ENCODE measurements around the gene C6orf136. TPM values are rescaled to one million over a fixed set of nuclear protein-coding genes. Genes with fewer than 3 reads are reported as not detected.

Gene C6orf136
- 9.2 to 13.8 TPM (median 13.5 TPM) in 5 replicates for total RNA-seq (2022; extraction: Qiagen RNA extraction)

GRCh38 chr6:30646450-30647241 lies at the start of gene C6orf136:
Gene C6orf136, plus strand, starts transcription at chr6:30647133. Its CDS starts 99 bp downstream, at chr6:30647232.

GRCh38 chr6:30616811-30617564 lies 29.9 kb upstream of the C6orf136 start, which contains the start of gene PPP1R10:
Gene PPP1R10, minus strand, starts transcription at chr6:30617243. Its CDS starts 7,299 bp downstream, at chr6:30609944.

GRCh38 chr6:30617565-30618269 lies 29.2 kb upstream of the C6orf136 start, which contains the start of gene MRPS18B:
Gene MRPS18B, plus strand, starts transcription at chr6:30617840. Its CDS starts 26 bp downstream, at chr6:30617866.

GRCh38 chr6:30626484-30627366 lies 20.2 kb upstream of the C6orf136 start, which contains the start of gene ATAT1:
Gene ATAT1, plus strand, starts transcription at chr6:30626874.

GRCh38 chr6:30672445-30673253 lies 25.7 kb downstream of the C6orf136 start, which contains the start of gene DHX16:
Gene DHX16, minus strand, starts transcription at chr6:30673006. Its CDS starts 165 bp downstream, at chr6:30672841.

GRCh38 chr6:30686009-30686907 lies 39.3 kb downstream of the C6orf136 start, which contains the start of gene PPP1R18:
Gene PPP1R18, minus strand, starts transcription at chr6:30686645. Its CDS starts 627 bp downstream, at chr6:30686018.

GRCh38 chr6:30690403-30691207 lies 43.7 kb downstream of the C6orf136 start, which contains the start of gene NRM:
Gene NRM, minus strand, starts transcription at chr6:30690984. Its CDS starts 10 bp downstream, at chr6:30690974.

Other genes with a start within 250 kb of the C6orf136 start
- 56.3 to 63.3 TPM (median 57.9 TPM) in 5 replicates for gene HLA-E, start 157.6 kb upstream of the C6orf136 start, total RNA-seq (2022; extraction: Qiagen RNA extraction)
- 27.1 to 31.7 TPM (median 28.9 TPM) in 5 replicates for gene GNL1, start 90.6 kb upstream of the C6orf136 start, total RNA-seq (2022; extraction: Qiagen RNA extraction)
- 13.3 to 18.8 TPM (median 18.4 TPM) in 5 replicates for gene PRR3, start 89.8 kb upstream of the C6orf136 start, total RNA-seq (2022; extraction: Qiagen RNA extraction)
- 51.7 to 57.5 TPM (median 54.5 TPM) in 5 replicates for gene ABCF1, start 75.7 kb upstream of the C6orf136 start, total RNA-seq (2022; extraction: Qiagen RNA extraction)
- 26.5 to 49.0 TPM (median 36.6 TPM) in 5 replicates for gene PPP1R10, start 29.9 kb upstream of the C6orf136 start, total RNA-seq (2022; extraction: Qiagen RNA extraction)
- 66.3 to 102 TPM (median 69.2 TPM) in 5 replicates for gene MRPS18B, start 29.3 kb upstream of the C6orf136 start, total RNA-seq (2022; extraction: Qiagen RNA extraction)
- gene ATAT1, start 20.3 kb upstream of the C6orf136 start, total RNA-seq (2022; extraction: Qiagen RNA extraction): 4.5 to 6.6 TPM (median 6.2 TPM) in 5 replicates
- 24.2 to 31.4 TPM (median 29.6 TPM) in 5 replicates for gene DHX16, start 25.9 kb downstream of the C6orf136 start, total RNA-seq (2022; extraction: Qiagen RNA extraction)
- gene PPP1R18, start 39.5 kb downstream of the C6orf136 start, total RNA-seq (2022; extraction: Qiagen RNA extraction): 37.7 to 47.4 TPM (median 43.5 TPM) in 5 replicates
- gene NRM, start 43.9 kb downstream of the C6orf136 start, total RNA-seq (2022; extraction: Qiagen RNA extraction): 20.2 to 28.4 TPM (median 27.5 TPM) in 5 replicates
- 12.9 to 19.2 TPM (median 17.7 TPM) in 5 replicates for gene MDC1, start 70.1 kb downstream of the C6orf136 start, total RNA-seq (2022; extraction: Qiagen RNA extraction)
- gene TUBB, start 73.2 kb downstream of the C6orf136 start, total RNA-seq (2022; extraction: Qiagen RNA extraction): 781 to 989 TPM (median 940 TPM) in 5 replicates
- 74.1 to 99.1 TPM (median 94.5 TPM) in 5 replicates for gene FLOT1, start 95.6 kb downstream of the C6orf136 start, total RNA-seq (2022; extraction: Qiagen RNA extraction)
- gene IER3, start 97.4 kb downstream of the C6orf136 start, total RNA-seq (2022; extraction: Qiagen RNA extraction): 39.2 to 58.3 TPM (median 55.1 TPM) in 5 replicates
- 54.7 to 71.1 TPM (median 64.8 TPM) in 5 replicates for gene DDR1, start 237.4 kb downstream of the C6orf136 start, total RNA-seq (2022; extraction: Qiagen RNA extraction)